SKM-1 treated with dmso at 0.1 percent for 144 hours (cell line): ENCODE results near the gene ACTRT1.

Experiments
- DNase-seq: peaks from one replicate; lab custom pipeline; 2025; ENCODE audit not compliant: unreplicated experiment; lab: John Stamatoyannopoulos, UW

Gene ACTRT1

GRCh38 chrX:128052303-128052702 is at the start of gene ACTRT1:
Gene ACTRT1, minus strand, starts transcription at chrX:128052403. Its CDS starts 197 bp downstream, at chrX:128052206.
- DNase-seq, result no peak

- no peak for DNase-seq
Measured at GRCh38 chrX:128078545-128078944, 26.3 kb upstream of the ACTRT1 start.

GRCh38 chrX:128057421-128057820 is 5.2 kb upstream of the ACTRT1 start:
- no peak for DNase-seq

- DNase-seq, result no peak
Measured at GRCh38 chrX:128051526-128051925, 677 bp downstream of the ACTRT1 start.

GRCh38 chrX:128035318-128035717 is 16.9 kb downstream of the ACTRT1 start:
- DNase-seq, result no peak

GRCh38 chrX:128021566-128021965 is 30.6 kb downstream of the ACTRT1 start:
- DNase-seq, result no peak

- DNase-seq, result no peak
Measured at GRCh38 chrX:128020701-128021100, 31.5 kb downstream of the ACTRT1 start.

- no peak for DNase-seq
Measured at GRCh38 chrX:128019218-128019617, 33.0 kb downstream of the ACTRT1 start.

- no peak for DNase-seq
Measured at GRCh38 chrX:128012015-128012414, 40.2 kb downstream of the ACTRT1 start.

GRCh38 chrX:128007882-128008281 is 44.3 kb downstream of the ACTRT1 start:
- DNase-seq, result no peak
